GM23338 (cell line): Measurements from ENCODE around the gene ALDOA.

Experiments used
- EZH2 ChIP-seq: fragments of 200-600 bp; sonication (generic); IDR thresholded peaks from one replicate; pipeline ENCODE4 v1.8.0; 2017; ENCODE audit warnings: antibody characterized with exemption, mild to moderate bottlenecking, low read depth; ENCODE audit not compliant: unreplicated experiment
- EZH2phosphoT487 ChIP-seq: fragments of 200-600 bp; sonication (generic); IDR thresholded peaks from one replicate; pipeline ENCODE4 v1.8.1; 2018; ENCODE audit warnings: antibody characterized with exemption; ENCODE audit not compliant: unreplicated experiment
- POLR2AphosphoS5 ChIP-seq: IDR thresholded peaks from 2 replicates; pipeline ENCODE4 v1.6.1; 2016; ENCODE audit warnings: antibody characterized with exemption, low read depth
- STAT1 ChIP-seq: IDR thresholded peaks from one replicate; pipeline ENCODE4 v1.6.1; 2016; ENCODE audit warnings: antibody characterized with exemption; ENCODE audit not compliant: unreplicated experiment
- TF ChIP-seq, protein P1 (sequence below), 2 experiments: fragments of 200-600 bp in 1 of 2; sonication (generic) in 1 of 2; conservative IDR thresholded peaks; 2 replicates each; pipeline versions ENCODE4 v1.5.1 to v1.6.1; 2016 to 2017; ENCODE audit warnings: antibody characterized with exemption in 2 of 2, low read depth in 2 of 2, mild to moderate bottlenecking in 2 of 2, moderate library complexity in 1 of 2

GRCh38 chr16:30078744-30079143, 13.2 kb downstream of the ALDOA start:
- no peak for TF ChIP-seq EZH2
- TF ChIP-seq, protein P1, sequence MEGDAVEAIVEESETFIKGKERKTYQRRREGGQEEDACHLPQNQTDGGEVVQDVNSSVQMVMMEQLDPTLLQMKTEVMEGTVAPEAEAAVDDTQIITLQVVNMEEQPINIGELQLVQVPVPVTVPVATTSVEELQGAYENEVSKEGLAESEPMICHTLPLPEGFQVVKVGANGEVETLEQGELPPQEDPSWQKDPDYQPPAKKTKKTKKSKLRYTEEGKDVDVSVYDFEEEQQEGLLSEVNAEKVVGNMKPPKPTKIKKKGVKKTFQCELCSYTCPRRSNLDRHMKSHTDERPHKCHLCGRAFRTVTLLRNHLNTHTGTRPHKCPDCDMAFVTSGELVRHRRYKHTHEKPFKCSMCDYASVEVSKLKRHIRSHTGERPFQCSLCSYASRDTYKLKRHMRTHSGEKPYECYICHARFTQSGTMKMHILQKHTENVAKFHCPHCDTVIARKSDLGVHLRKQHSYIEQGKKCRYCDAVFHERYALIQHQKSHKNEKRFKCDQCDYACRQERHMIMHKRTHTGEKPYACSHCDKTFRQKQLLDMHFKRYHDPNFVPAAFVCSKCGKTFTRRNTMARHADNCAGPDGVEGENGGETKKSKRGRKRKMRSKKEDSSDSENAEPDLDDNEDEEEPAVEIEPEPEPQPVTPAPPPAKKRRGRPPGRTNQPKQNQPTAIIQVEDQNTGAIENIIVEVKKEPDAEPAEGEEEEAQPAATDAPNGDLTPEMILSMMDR (conservative IDR thresholded peaks at IDR 0.05; ENCODE audit: low read depth in 2 of 2) = no peak
- TF ChIP-seq EZH2phosphoT487 = no peak
- no peak for TF ChIP-seq STAT1
- no peak for TF ChIP-seq POLR2AphosphoS5
